H9 (cell line): ENCODE measurements around the gene FAM180A. TPM values are rescaled to one million over a fixed set of nuclear protein-coding genes. Genes with fewer than 3 reads are reported as not detected.
"Not testable (repeated sequence)": the region's sequence is repeated elsewhere in the genome, so short reads cannot be mapped to it uniquely, and the experiment has no call there.

Experiments used
- DNase-seq: peaks from one replicate; pipeline ENCODE4 v3.0.0-alpha.2; 2017
- H2AFZ ChIP-seq: one replicate; pipeline ENCODE4 v1.6.1; 2013; ENCODE audit warnings: mild to moderate bottlenecking, low read length, control low read depth, moderate library complexity
- H2AK5ac ChIP-seq: 2 replicates; pipeline ENCODE4 v1.6.1; 2013; ENCODE audit warnings: low read length, control low read depth, mixed read lengths; ENCODE audit not compliant: insufficient read length
- H2BK120ac ChIP-seq: one replicate; pipeline ENCODE4 v1.6.1; 2013; ENCODE audit warnings: low read depth, mild to moderate bottlenecking, low read length, control low read depth, inconsistent platforms; ENCODE audit not compliant: poor library complexity, severe bottlenecking
- H2BK12ac ChIP-seq: 2 replicates; pipeline ENCODE4 v1.6.1; 2013; ENCODE audit warnings: low read length, control low read depth, mixed read lengths, low read depth; ENCODE audit not compliant: insufficient read length
- H2BK15ac ChIP-seq: 2 replicates; pipeline ENCODE4 v1.6.1; 2013; ENCODE audit warnings: low read depth, low read length, control low read depth
- H2BK20ac ChIP-seq: one replicate; pipeline ENCODE4 v1.6.1; 2013; ENCODE audit warnings: low read depth, mild to moderate bottlenecking, low read length, control low read depth, inconsistent platforms; ENCODE audit not compliant: poor library complexity, severe bottlenecking
- H2BK5ac ChIP-seq: 2 replicates; pipeline ENCODE4 v1.6.1; 2013; ENCODE audit warnings: low read length, control low read depth, mixed read lengths; ENCODE audit not compliant: insufficient read length
- H3K14ac ChIP-seq: 2 replicates; pipeline ENCODE4 v1.6.1; 2013; ENCODE audit warnings: low read length, control low read depth; ENCODE audit not compliant: insufficient read depth
- H3K18ac ChIP-seq: 2 replicates; pipeline ENCODE4 v1.6.1; 2013; ENCODE audit warnings: low read depth, mild to moderate bottlenecking, mixed read lengths, low read length, control low read depth; ENCODE audit not compliant: insufficient read length
- H3K23ac ChIP-seq: 2 replicates; pipeline ENCODE4 v1.6.1; 2013; ENCODE audit warnings: low read length, control low read depth, mixed read lengths, low read depth; ENCODE audit not compliant: insufficient read length
- H3K23me2 ChIP-seq: 2 replicates; pipeline ENCODE4 v1.6.1; 2013; ENCODE audit warnings: low read depth, mild to moderate bottlenecking, mixed read lengths, low read length, control low read depth; ENCODE audit not compliant: insufficient read length, poor library complexity, severe bottlenecking
- H3K27ac ChIP-seq: 2 replicates; pipeline ENCODE4 v1.5.1; 2013; ENCODE audit warnings: low read length, control low read depth, mixed read lengths, low read depth; ENCODE audit not compliant: insufficient read length
- H3K27me3 ChIP-seq: 2 replicates; pipeline ENCODE4 v1.6.1; 2013; ENCODE audit warnings: low read length, control low read depth, inconsistent platforms; ENCODE audit not compliant: insufficient read depth
- H3K4ac ChIP-seq: 2 replicates; pipeline ENCODE4 v1.6.1; 2013; ENCODE audit warnings: low read depth, mild to moderate bottlenecking, control low read depth, inconsistent platforms, low read length, moderate library complexity
- H3K4me1 ChIP-seq: 2 replicates; pipeline ENCODE4 v1.6.1; 2013; ENCODE audit warnings: low read length, control low read depth, inconsistent platforms; ENCODE audit not compliant: insufficient read depth
- H3K4me2 ChIP-seq: 2 replicates; pipeline ENCODE4 v1.6.1; 2013; ENCODE audit warnings: low read length, control low read depth, mixed read lengths; ENCODE audit not compliant: insufficient read length, insufficient read depth
- H3K56ac ChIP-seq: 2 replicates; pipeline ENCODE4 v1.6.1; 2013; ENCODE audit warnings: low read depth, mild to moderate bottlenecking, mixed read lengths, low read length, control low read depth; ENCODE audit not compliant: insufficient read length
- H3K79me1 ChIP-seq: 2 replicates; pipeline ENCODE4 v1.6.1; 2013; ENCODE audit warnings: low read depth, mild to moderate bottlenecking, moderate library complexity, low read length, control low read depth, inconsistent platforms; ENCODE audit not compliant: insufficient read depth, poor library complexity, severe bottlenecking
- H3K79me2 ChIP-seq: 2 replicates; pipeline ENCODE4 v1.6.1; 2013; ENCODE audit warnings: low read length, control low read depth, inconsistent platforms; ENCODE audit not compliant: insufficient read depth
- H3K9ac ChIP-seq: 2 replicates; pipeline ENCODE4 v1.6.1; 2013; ENCODE audit warnings: low read length, control low read depth, mixed read lengths; ENCODE audit not compliant: insufficient read length; ENCODE audit errors: extremely low read depth
- H3K9me3 ChIP-seq: one replicate; pipeline ENCODE4 v1.6.1; 2013; ENCODE audit warnings: low read depth, low read length, inconsistent platforms; ENCODE audit not compliant: control insufficient read depth
- H3T11ph ChIP-seq: one replicate; pipeline ENCODE4 v1.6.1; 2013; ENCODE audit warnings: mild to moderate bottlenecking, low read length, control low read depth, inconsistent platforms
- H4K20me1 ChIP-seq: one replicate; pipeline ENCODE4 v1.6.1; 2013; ENCODE audit not compliant: control insufficient read depth, insufficient read length, insufficient read depth
- H4K5ac ChIP-seq: 2 replicates; pipeline ENCODE4 v1.6.1; 2013; ENCODE audit warnings: low read depth, mild to moderate bottlenecking, mixed read lengths, low read length, control low read depth; ENCODE audit not compliant: insufficient read length
- H4K8ac ChIP-seq: replicated peaks from 2 replicates; pipeline ENCODE4 v1.6.1; 2013; ENCODE audit warnings: low read length, control low read depth, mixed read lengths, low read depth; ENCODE audit not compliant: insufficient read length
- H4K91ac ChIP-seq: 2 replicates; pipeline ENCODE4 v1.6.1; 2013; ENCODE audit warnings: low read depth, mild to moderate bottlenecking, moderate library complexity, mixed read lengths, low read length, control low read depth; ENCODE audit not compliant: insufficient read length
- H3K27ac Mint-ChIP-seq, 3 experiments: 2 replicates in 2 of 3; 3 replicates in 1 of 3; pipeline ENCODE4 v1.8.0; 2020 to 2021; ENCODE audit warnings: mixed read lengths in 3 of 3, mild to moderate bottlenecking in 1 of 3, moderate library complexity in 1 of 3
- H3K27me3 Mint-ChIP-seq: 2 replicates; pipeline ENCODE4 v1.8.0; 2021; ENCODE audit warnings: low read depth, mild to moderate bottlenecking, moderate library complexity, mixed read lengths
- H3K36me3 Mint-ChIP-seq, 3 experiments: 2 replicates in 2 of 3; 3 replicates in 1 of 3; pipeline ENCODE4 v1.8.0; 2020 to 2021; ENCODE audit warnings: low read depth in 3 of 3, mixed read lengths in 3 of 3; ENCODE audit not compliant: insufficient read depth in 1 of 3
- H3K4me1 Mint-ChIP-seq, 2 experiments: 2 replicates each; pipeline ENCODE4 v1.8.0; 2020; ENCODE audit warnings: mixed read lengths in 2 of 2
- H3K4me3 Mint-ChIP-seq, 2 experiments: 2 replicates in 1 of 2; 3 replicates in 1 of 2; pipeline ENCODE4 v1.8.0; 2020 to 2021; ENCODE audit warnings: mild to moderate bottlenecking in 2 of 2, mixed read lengths in 2 of 2, moderate library complexity in 1 of 2
- H3K9me3 Mint-ChIP-seq, 2 experiments: 2 replicates in 1 of 2; 3 replicates in 1 of 2; pipeline ENCODE4 v1.8.0; 2020; ENCODE audit warnings: mild to moderate bottlenecking in 2 of 2, mixed read lengths in 2 of 2, moderate library complexity in 1 of 2
- WGBS: extraction: QIAGEN DNeasy Blood & Tissue Kit; methylation state at CpG from one replicate; pipeline ENCODE4 v1.1.7; 2013; ENCODE audit warnings: missing lambda C conversion rate, low lambda C conversion rate, mixed read lengths; ENCODE audit not compliant: insufficient read length; ENCODE audit errors: extremely low coverage; 5-methylcytosine and 5-hydroxymethylcytosine counted together
- total RNA-seq: library from RNA; stranded (reverse); gene quantifications from 2 replicates; pipeline ENCODE4 v1.2.1, GENCODE V29; 2021
- TF ChIP-seq, protein P1 (sequence below): fragments of 200-600 bp; sonication (generic); conservative IDR thresholded peaks from 3 replicates; pipeline ENCODE4 v1.8.0; 2021; ENCODE audit warnings: antibody characterized with exemption, mild to moderate bottlenecking

Gene FAM180A
- total RNA-seq, 1 experiment from 2014 or later, result not detected

DNA sequence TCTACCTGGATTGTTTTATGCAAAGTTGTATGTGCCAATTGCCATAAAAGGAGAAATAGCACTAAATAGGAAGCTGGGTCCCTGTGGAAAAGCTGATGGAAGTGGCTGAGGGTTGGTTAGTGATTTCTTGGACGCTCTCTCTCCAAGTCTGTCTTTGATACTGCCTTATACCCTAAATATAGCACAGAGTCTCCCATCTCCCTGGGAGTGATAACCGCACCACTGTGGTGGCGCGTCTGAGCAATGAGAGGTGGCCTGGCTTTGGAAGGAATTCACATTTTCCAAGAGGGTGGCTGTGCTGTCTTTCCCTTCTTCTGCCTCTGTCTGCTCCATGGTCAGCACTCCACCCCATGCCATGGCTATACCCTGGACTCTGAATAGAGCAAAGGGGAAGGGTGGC is 55.1 kb downstream of the FAM180A start:
- Histone ChIP-seq H2BK20ac (no peak overlapping the region), H3K4ac (no peak overlapping the region), H3K79me2 (no peaks in the 10 kb centered on the region), H2BK5ac (no peak overlapping the region), H3K27ac (no peak overlapping the region), H3K27me3 (no peaks in the 10 kb centered on the region), H3K79me1 (no peaks in the 10 kb centered on the region), H3K9ac (no peak overlapping the region), H3K14ac (no peak overlapping the region; the same call in 1 of the 2 replicates), H2BK12ac (no peak overlapping the region), H2BK15ac (no peak overlapping the region), H4K91ac (no peak overlapping the region), H3K56ac (no peak overlapping the region), H2BK120ac (no peak overlapping the region), H4K20me1 (no peaks in the 10 kb centered on the region), H3K9me3 (no peaks in the 10 kb centered on the region), H3K4me1 (no peaks in the 10 kb centered on the region), H4K5ac (no peak overlapping the region), H3K18ac (no peak overlapping the region), H3K23ac (no peak overlapping the region), H3K4me2 (no peak overlapping the region), H4K8ac (no peak overlapping the region), H2AFZ (no peak overlapping the region), H2AK5ac (no peak overlapping the region), H3K23me2 (no peaks in the 10 kb centered on the region), H3T11ph (no peak overlapping the region)
- H3K9me3 Mint-ChIP-seq, result no peaks in the 10 kb centered on the region
- peaks cover 0 to 11% (median 5%) of the 10 kb centered on the region in 3 experiments; a peak in 3 of 7 replicates for H3K36me3 Mint-ChIP-seq
- no peak overlapping the region for H3K27ac Mint-ChIP-seq
- H3K27me3 Mint-ChIP-seq, result no peaks in the 10 kb centered on the region
- H3K4me1 Mint-ChIP-seq, result peaks cover 8 to 9% of the 10 kb centered on the region in 2 experiments
- no peak for DNase-seq
- TF ChIP-seq, protein P1, sequence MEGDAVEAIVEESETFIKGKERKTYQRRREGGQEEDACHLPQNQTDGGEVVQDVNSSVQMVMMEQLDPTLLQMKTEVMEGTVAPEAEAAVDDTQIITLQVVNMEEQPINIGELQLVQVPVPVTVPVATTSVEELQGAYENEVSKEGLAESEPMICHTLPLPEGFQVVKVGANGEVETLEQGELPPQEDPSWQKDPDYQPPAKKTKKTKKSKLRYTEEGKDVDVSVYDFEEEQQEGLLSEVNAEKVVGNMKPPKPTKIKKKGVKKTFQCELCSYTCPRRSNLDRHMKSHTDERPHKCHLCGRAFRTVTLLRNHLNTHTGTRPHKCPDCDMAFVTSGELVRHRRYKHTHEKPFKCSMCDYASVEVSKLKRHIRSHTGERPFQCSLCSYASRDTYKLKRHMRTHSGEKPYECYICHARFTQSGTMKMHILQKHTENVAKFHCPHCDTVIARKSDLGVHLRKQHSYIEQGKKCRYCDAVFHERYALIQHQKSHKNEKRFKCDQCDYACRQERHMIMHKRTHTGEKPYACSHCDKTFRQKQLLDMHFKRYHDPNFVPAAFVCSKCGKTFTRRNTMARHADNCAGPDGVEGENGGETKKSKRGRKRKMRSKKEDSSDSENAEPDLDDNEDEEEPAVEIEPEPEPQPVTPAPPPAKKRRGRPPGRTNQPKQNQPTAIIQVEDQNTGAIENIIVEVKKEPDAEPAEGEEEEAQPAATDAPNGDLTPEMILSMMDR, result no peak
- no peak overlapping the region for H3K4me3 Mint-ChIP-seq
- no CpG with 5 or more reads among the region's 4 CpGs for WGBS

DNA sequence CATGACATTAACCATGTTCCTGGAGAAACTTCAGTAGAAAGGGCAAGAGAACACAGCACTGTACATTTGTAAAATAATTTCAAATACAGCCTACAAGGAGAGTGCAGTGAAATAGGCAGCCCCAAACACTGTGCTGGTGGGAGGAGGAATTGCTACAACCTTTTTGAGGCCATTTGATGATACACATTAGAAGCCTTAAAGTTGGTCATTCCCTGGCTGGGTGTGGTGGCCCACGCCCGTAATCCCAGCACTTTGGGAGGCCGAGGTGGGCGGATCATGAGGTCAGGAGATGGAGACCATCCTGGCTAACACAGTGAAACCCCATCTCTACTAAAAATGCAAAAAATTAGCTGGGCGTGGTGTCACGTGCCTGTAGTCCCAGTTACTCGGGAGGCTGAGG is 56.0 kb downstream of the FAM180A start:
- not testable (repeated sequence) for H2BK120ac ChIP-seq, H3K4me2 ChIP-seq, H3K27ac Mint-ChIP-seq

More for the DNA sequence above, 56.0 kb downstream of the FAM180A start:
- not testable (repeated sequence) for H3K27me3 ChIP-seq, H2BK15ac ChIP-seq, H3K9me3 ChIP-seq, H3K18ac ChIP-seq, H3K79me1 ChIP-seq, H4K8ac ChIP-seq, H3T11ph ChIP-seq, H3K9me3 Mint-ChIP-seq, H4K5ac ChIP-seq, H3K27me3 Mint-ChIP-seq, H2AFZ ChIP-seq, H3K9ac ChIP-seq, H3K4me3 Mint-ChIP-seq, H2AK5ac ChIP-seq, DNase-seq, H2BK12ac ChIP-seq, H3K14ac ChIP-seq, H3K23me2 ChIP-seq, H3K56ac ChIP-seq, H3K23ac ChIP-seq, H3K4me1 ChIP-seq, H4K20me1 ChIP-seq, H3K4ac ChIP-seq, H4K91ac ChIP-seq, H3K79me2 ChIP-seq, H3K27ac ChIP-seq, H3K4me1 Mint-ChIP-seq, H2BK5ac ChIP-seq, H2BK20ac ChIP-seq
- peaks cover 0 to 11% (median 5%) of the 10 kb centered on the region in 3 experiments; a peak in 3 of 7 replicates for H3K36me3 Mint-ChIP-seq
- no CpG with 5 or more reads among the region's 7 CpGs for WGBS
